ENCODE data around the gene ASPDH.
"Not testable (repeated sequence)": the region's sequence is repeated elsewhere in the genome, so short reads cannot be mapped to it uniquely, and the experiment has no call there.

ASPDH gene

GRCh38 chr19:50536662-50537305 lies 23.1 kb upstream of the ASPDH start:
- no peak for TF ChIP-seq CTCF (IDR thresholded peaks at IDR 0.05)
- H3K27ac ChIP-seq: no peak overlapping the region
- no peak for DNase-seq (ENCODE audit: low spot score)
- H3K4me3 ChIP-seq: no peak overlapping the region

- TF ChIP-seq CTCF (IDR thresholded peaks at IDR 0.05): no peak
- DNase-seq (ENCODE audit: low spot score): peak; percentile 72
- Histone ChIP-seq H3K27ac (no peak overlapping the region), H3K4me3 (no peak overlapping the region)
Observed at GRCh38 chr19:50535672-50536187, 22.0 kb upstream of the ASPDH start.

GRCh38 chr19:50534478-50534877 lies 20.8 kb upstream of the ASPDH start:
- Histone ChIP-seq H3K27ac (no peak overlapping the region), H3K4me3 (no peak overlapping the region)
- TF ChIP-seq CTCF (IDR thresholded peaks at IDR 0.05): no peak
- DNase-seq (ENCODE audit: low spot score): no peak

GRCh38 chr19:50532952-50533351 lies 19.2 kb upstream of the ASPDH start:
- Histone ChIP-seq H3K4me3 (no peak overlapping the region), H3K27ac (no peak overlapping the region)
- TF ChIP-seq CTCF (IDR thresholded peaks at IDR 0.05): no peak
- no peak for DNase-seq (ENCODE audit: low spot score)

GRCh38 chr19:50531171-50531612 lies 17.5 kb upstream of the ASPDH start:
- DNase-seq (ENCODE audit: low spot score): peak; percentile 56
- no peak for TF ChIP-seq CTCF (IDR thresholded peaks at IDR 0.05)
- H3K4me3 ChIP-seq: no peak overlapping the region
- H3K27ac ChIP-seq: no peak overlapping the region

GRCh38 chr19:50528052-50528451 lies 14.3 kb upstream of the ASPDH start:
- not testable (repeated sequence) for H3K27ac ChIP-seq; H3K4me3 ChIP-seq; DNase-seq (ENCODE audit: low spot score)

- DNase-seq (ENCODE audit: low spot score): no peak
- no peak overlapping the region for H3K4me3 ChIP-seq
- TF ChIP-seq CTCF (IDR thresholded peaks at IDR 0.05): no peak
- no peak overlapping the region for H3K27ac ChIP-seq
Observed at GRCh38 chr19:50522881-50523280, 9.2 kb upstream of the ASPDH start.
